Pulmonary artery endothelial cell (primary cell): Measurements from ENCODE around the gene CABP4. TPM values are rescaled to one million over a fixed set of nuclear protein-coding genes. Genes with fewer than 3 reads are reported as not detected.
"Not testable (repeated sequence)": the region's sequence is repeated elsewhere in the genome, so short reads cannot be mapped to it uniquely, and the experiment has no call there.

Experiments used
- DNase-seq: peaks from one replicate; pipeline ENCODE4 v3.0.0-alpha.2; 2011; ENCODE audit warnings: low read depth, low spot score
- total RNA-seq: library from RNA; depleted of rRNA; stranded (reverse); fragments of >200 nt; gene quantifications from 2 replicates; pipeline ENCODE4 v1.2.3, GENCODE V29; 2014

CABP4 gene
- total RNA-seq, 1 donor from 2014 or later: 0.33 TPM

DNA sequence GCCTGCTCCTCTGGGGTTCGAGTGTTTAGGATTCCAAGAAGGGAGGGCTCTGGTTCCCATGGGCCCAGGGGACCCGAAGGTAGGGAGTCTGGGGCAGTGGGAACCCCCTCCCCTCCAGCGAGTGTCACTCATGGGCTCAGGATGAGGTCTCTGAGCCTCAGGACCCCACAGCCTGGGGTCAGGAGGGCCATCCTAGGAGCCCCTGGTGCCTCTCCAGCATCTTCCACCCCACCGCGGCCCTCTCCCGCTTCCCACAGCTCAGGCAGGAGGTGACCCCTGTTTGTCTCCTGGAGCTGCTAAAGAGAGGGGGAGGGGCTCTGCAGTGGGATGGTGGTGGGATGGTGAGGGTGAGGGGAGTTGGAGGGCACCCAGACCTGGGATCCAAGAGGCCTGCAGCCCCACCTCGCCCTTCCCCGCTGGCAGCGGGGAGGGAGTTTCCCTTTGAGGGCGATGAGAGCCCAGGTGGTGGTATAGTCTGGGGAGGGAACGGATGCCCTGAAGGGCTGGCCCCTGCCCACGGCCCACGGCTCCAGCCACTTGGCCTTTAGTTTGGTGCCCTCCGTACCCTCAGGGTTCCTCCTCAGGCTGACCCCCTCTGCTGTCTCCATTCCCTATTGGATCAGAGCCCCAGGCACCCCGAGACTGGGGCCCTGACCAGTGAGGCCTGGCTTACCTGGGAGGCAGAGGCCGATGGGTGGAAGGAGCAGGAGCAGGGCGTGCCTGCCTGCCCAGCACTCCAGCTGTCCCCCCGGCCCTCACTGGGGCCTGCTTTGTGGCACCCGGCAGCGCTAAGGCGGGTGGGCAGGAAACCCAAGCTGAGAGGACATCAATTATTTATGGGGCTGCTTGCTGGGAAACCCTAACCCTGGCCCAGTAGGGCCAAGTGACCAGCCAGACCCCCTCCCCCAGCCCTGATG lies 1.1 kb upstream of the CABP4 start:
- DNase-seq: no peak

DNA sequence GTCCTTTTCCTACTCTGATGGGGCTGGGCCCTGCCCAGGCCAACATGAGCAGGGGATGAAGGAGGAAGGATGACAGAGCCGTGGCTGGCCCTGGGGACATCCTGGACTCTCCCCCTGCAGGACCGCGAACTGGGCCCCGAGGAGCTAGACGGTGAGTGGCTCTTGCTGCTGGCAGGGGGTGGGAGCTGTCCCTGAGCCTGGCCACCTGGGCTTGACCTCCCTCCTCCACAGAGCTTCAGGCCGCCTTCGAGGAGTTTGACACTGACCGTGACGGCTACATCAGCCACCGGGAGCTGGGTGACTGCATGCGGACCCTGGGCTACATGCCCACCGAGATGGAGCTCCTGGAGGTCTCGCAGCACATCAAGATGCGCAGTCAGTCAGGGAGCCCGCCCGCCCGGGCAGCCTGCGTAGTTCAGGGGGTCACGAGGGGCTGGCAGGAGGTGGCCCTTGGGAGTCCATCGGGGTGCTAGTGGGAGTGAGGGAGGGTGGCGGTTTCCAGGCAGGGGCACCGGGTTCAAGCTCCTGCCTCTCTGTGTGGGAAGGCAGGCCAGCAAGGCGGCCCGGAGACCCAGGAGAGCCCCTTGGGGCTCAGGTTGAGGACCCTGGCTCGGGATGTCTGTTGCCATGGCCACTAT lies 1.0 kb downstream of the CABP4 start:
- DNase-seq: no peak

DNA sequence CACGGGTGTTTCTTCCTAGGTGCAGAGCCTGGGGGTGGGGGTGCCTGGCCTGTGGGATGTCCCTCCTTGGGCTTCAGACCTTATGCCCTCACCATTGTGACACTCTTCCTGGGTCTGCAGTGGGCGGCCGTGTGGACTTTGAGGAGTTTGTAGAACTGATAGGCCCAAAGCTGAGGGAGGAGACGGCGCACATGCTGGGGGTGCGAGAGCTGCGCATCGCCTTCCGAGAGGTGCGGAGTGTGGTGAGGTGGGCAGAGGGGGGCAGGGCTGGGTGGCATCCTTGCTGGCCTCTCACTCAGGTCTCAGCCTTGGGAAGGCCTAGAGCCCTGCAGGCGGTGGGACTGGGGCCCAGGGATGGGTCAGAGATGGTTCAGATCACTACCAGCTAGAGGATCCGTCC lies 2.3 kb downstream of the CABP4 start:
- no peak for DNase-seq

DNA sequence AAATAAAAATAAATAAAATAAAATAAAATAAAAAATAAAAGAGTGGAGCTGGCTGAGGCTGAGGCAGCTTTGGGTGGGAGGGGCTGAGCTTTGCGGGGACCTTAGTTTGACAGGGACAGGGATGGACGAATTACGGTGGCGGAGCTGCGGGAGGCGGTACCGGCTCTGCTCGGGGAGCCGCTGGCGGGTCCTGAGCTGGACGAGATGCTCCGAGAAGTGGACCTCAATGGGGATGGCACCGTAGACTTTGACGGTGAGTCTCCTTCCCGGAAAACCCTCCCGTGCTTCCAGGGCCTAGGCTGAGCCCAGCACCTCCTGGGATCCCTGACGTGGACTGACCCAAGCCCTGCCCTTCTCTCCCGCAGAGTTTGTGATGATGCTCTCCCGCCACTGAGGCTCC lies 3.1 kb downstream of the CABP4 start:
- no peak for DNase-seq

DNA sequence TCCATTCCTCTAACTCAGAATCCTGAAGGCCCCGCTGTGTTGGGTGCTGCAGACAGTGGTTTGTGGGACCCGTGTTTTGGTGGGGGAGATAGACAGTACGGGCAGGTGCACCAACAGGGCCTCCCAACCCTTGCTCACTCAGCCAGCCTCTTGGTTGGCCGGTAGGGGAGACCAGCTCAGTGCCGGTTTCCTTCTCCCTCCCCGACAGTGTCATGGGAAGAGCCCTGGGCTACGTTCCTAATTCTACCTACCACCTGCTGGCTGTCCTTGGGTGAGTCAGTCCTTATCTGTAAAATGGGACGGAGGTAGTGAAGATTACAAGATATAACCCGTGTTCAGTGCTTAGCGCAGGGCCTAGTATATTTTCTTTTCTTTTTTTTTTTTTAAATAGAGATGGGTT lies 8.0 kb downstream of the CABP4 start:
- no peak for DNase-seq

DNA sequence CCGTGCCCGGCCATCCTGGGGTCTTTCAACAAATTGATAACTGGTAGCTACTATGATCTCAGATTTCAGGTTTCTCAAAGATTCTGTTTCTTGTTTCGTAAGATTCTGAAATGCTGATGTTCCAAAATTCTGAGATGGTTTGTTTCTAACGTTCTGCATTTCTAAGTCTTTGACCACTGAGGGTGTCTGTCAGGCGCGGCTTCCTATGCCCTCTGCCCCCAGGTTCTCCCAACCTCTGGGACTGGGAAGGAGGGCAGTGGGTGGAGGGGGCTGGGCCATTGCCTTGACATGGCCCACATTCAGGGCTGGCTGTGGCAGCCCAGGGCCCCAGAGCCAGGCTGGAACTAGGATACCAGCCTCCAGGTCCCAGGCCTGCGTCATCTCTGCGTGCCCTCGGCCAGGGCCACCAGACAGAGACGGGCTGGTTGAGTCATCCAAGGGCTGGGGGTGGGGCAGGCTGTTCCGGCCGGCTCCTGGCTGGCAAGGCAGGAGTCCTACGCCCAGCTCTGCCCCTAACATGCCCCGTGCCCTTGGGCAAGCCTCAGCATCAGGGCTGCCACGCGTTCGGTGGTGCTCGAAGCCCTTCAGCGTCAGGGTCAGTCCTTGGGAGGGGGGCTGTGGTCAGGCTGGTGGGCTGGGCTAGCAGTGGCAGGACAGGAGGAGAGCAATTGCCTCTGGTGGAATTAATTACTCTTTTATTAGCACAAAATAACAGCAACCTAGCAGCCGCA lies 8.7 kb downstream of the CABP4 start:
- no peak for DNase-seq

DNA sequence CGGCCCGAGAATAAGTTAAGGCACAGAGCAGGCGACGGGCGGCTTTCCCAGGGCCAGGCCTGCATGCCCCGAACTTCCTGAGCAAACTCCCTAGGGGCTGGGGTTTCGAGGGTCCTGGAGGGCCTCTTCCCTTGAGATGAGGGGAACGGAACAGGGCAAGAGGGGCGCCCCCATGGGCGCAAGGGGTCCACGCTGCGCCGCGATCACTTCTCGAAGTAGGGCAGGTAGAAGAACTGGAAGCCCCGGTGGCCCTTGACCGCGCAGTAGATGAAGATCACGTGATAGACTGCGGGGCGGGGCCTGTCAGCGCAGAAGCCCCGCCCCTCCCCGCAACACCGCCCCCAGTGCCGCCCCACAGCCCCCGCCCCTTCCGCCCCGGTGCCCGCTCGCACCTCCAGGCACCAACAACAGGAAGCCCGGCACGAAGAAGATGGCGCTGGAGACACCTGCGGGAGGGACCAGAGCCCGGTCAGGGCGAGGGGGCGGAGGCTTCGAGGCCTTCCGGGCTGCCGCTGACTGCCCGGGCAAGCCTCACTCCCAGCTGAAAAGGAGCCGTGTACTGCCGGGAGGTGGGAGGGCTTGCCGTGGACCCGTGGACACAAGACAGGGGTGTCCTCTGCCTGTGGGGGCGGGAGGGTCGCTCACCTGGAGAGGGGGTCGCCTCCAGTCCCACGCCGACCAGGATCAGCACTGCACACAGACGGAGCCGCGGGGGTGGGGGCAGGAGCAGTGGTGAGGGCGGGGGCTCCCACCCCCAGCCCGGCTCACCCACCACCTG lies 9.4 kb downstream of the CABP4 start:
- DNase-seq: peak; percentile 33

DNA sequence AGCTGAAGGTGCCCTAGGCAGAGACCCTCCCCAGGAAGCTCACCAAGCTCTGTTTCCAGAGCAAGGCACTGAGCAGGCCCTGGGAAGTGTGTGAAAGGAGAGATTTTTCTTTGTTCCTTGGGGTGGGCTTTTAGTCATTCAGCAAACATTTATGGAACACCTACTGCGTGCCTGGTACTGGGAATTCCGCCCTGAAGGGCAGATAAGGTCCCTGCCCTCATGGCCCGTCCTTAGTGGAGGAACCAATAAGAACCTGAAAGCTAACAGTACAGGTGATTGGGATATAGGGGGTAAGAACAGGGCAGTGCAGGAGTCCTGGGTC lies 10.0 kb downstream of the CABP4 start:
- no peak for DNase-seq

DNA sequence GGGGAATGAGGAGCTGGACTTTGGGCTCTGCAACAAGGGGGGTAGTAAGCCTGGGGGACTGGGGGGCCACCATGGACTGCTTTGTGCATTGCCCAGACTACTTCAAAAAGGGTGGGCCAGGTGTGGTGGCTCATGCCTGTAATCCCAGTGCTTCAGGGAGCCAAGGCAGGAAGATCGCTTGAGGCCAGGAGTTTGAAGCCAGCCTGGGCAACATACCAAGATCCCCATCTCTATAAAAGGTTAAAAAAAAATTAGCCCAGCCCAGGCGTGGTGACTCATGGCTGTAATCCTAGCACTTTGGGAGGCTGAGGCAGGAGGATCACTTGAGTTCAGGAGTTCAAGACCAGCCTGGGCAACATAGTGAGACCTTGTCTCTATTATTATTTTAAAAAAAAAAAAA lies 10.4 kb downstream of the CABP4 start:
- not testable (repeated sequence) for DNase-seq

DNA sequence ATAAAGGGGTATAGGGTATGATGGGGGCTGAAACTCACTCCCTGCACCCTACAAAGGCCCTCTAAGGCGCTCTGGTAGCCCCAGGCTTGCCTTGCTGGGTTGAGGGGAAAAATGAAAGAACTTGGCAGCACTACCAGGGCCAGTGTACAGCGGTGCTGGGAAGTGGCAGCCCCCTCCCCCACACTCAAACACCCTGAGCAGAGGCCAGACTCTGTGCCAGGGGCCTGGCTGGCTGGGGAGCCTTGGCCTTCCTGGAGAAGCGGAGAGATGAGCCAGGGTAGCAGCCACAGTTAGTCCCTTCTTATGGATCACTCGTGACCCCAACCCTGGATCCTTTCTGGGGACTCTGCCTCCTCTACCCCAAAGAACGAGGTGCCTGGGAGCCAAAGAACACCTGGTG lies 11.2 kb downstream of the CABP4 start:
- no peak for DNase-seq

DNA sequence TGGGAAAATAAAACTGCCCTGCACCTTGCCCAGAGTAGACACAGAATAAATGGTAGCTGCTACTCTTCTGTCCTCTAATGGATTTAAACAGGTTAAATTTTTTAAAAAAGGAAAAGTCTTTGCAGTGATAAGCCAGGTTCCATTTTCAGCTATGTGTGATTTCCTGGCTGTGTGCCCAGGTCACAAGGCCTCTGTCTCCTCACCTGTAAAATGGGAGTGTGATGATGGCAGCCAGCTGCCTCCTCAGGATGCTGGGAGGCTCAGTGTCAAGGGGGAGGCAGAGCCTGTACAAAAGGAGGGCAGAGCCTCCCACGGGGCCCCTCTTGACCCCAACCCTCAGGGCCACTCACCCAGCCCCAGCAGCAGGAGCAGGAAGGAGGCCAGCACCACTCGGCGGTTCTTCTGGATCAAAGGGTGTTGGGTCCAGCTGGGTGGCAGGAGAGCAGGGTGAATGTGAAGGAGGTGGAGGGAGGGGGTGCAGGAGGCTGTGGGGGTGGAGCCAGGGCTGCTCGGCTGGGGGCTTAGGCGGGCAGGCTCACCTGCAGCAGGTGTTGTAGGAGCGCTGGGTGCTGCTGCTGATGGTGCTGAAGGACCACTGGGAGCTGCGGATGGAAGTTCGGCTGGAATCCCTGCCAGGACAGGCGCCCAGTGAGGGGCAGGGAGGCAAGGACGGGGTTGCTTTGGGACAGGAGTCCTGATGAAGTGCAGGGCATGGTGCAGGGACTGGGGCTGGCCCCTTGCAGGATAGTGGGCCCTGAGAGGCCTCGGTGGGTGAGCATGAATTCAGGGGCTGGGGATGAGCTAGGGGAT lies 12.0 kb downstream of the CABP4 start:
- DNase-seq: no peak

DNA sequence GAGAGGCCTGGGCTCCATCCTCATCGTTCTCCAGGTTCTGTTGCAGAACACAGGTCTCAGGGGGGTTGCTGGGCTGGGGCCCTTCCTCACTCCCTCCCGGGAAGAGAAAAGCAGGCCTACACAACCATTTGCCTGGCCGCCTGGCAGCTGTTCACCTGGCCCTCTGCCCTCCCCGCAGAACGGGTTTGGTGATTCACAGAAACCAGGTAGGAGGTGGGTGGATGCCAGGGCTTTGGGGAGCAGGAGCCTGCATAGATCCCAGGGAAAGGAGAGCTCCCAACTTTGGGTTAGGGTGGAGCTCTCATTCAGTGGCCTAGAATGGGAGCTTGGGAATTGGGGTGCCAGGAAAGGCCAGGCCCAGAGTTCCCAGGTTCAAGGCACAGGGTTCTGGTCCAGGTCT lies 12.9 kb downstream of the CABP4 start:
- no peak for DNase-seq

DNA sequence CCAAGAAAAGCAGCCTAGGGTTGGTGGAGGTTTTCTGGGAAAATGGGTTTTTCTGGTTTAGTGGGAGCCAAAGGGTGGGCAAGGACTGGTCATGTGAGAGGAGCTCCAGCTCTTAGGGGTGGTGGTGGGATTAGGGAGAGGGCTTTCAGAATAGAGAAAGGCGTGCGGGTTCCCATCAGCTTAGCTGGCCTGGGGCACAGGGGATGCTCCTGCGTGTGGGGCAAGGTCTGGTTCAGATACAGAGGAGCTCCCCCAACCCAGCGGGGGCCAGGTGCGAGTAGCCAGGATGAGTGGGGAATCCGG lies 13.3 kb downstream of the CABP4 start:
- no peak for DNase-seq

DNA sequence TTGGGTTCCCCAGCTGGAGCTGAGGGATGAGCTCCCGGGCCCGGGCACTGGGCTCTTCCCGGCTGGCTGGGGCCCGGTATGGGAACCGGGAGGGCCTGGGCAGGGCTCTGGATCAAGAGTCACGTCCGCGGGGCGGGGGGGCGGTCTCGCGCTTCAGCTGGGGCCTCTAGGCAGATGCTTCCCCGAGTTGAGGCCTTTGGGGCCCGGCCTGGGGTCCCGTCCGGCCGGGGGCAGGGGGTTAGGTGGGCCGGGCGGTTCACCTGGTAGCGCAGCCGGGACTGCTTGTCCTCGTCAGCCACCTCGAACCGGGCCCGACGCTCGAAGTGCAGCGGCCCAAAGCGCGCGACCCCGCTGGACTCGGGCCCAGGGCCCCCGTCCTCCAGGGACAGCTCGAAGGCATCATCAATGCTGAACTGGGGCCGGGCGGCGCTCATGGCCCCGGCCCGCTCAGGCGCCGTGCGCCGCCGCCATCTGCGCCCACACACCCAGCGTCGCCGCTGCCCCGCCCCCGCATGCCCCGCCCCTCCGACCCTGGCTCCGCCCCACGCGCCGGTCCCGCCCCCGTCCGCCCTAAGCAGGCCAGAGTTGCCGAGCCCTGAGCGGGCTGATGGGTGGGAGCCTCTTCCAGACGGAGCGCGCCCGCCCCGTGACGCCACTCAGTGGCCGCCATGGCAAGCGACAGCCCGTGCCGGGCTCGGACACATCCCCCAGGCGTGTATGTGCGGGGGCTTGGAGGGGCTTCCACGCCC lies 13.8 kb downstream of the CABP4 start, which contains the start of gene TMEM134:
TSS of gene TMEM134 (minus strand) at position 493 of the 749 bp plus-strand sequence. CDS start at position 434, 59 bp downstream.
- peak; percentile 73 for DNase-seq

DNA sequence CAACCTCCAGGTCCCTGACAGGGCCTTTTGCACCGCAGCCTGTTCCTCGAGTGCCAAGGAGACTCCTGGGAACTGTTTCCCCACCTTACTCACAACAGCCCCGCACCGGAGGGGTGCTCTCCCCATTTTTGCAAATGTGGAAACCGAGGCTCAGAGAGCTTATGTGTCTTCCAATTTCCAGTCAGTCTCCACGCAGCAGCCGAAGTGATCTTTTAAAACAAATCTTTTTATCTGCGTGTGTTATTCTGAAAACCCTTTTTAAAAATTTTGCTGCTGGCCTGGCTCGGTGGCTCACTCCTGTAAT lies 14.3 kb downstream of the CABP4 start:
- DNase-seq: no peak

DNA sequence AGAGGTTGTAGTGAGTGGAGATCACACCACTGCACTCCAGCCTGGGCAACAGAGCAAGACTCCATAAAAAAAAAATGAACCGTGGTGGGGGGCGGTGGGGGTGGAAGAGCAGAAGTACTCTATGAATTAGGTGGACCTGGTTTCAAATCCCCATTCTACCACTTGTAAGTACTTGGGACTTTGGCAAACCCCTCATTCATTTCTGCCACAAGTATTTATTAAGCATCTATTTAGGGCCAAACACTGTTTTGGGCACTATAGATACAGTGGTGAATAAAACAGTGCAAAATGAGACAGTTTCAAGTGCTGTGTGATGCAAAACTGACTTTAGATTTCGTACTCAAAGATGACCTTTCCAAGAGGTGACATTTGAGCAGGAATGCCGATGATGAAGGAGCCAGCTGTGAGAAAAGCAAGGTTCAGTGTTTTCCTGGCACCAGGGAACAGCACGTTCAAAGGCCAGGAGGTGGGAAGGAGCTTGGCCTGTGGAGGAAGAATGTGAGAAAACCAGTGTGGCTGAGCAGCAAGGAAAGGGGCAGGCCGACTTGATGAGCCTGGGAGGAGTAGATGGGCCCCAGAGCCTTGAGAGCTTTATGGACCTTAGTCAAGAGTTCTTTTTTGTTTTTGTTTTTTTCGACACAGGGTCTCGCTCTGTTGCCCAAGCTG lies 15.3 kb downstream of the CABP4 start:
- no peak for DNase-seq

DNA sequence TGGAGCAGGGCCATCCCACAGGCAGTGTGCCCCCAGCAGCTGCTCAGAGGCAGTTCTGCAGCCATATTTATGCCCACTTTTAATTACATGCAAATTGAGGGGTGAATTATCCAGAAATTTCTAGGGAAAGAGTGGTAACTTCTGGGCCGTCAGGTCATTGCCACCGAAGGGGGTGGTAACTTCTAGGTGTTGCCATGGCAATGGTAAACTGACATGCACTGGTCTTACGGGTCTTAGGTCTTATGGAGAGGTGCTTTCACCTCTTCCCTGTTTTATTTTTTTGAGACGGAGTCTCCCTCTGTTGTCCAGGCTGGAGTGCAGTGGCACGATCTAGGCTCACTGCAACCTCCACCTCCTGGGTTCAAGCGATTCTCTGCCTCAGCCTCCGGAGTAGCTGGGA lies 17.7 kb downstream of the CABP4 start:
- DNase-seq: no peak

DNA sequence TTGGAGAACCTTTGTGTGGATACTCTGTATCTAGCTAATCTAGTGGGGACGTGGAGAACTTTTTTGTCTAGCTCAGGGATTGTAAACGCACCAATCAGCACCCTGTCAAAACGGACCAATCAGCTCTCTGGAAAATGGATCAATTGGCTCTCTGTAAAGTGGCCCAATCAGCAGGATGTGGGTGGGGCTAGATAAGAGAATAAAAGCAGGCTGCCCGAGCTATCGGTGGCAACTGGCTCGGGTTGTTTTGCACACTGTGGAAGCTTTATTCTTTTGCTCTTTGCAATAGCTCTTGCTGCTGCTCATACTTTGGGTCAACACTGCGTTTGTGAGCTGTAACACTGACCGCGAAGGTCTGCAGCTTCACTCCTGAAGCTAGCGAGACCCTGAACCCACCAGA lies 21.5 kb downstream of the CABP4 start:
- not testable (repeated sequence) for DNase-seq

DNA sequence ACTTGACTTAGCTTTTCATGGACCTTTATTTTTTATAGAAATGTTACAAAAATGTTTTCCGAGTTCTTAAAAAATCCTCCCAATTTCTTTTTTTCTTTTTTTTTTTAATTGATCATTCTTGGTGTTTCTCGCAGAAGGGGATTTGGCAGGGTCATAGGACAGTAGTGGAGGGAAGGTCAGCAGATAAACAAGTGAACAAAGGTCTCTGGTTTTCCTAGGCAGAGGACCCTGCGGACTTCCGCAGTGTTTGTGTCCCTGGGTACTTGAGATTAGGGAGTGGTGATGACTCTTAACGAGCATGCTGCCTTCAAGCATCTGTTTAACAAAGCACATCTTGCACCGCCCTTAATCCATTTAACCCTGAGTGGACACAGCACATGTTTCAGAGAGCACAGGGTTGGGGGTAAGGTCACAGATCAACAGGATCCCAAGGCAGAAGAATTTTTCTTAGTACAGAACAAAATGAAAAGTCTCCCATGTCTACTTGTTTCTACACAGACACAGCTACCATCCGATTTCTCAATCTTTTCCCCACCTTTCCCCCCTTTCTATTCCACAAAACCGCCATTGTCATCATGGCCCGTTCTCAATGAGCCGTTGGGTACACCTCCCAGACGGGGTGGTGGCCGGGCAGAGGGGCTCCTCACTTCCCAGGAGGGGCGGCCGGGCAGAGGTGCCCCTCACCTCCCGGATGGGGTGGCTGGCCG lies 22.3 kb downstream of the CABP4 start:
- not testable (repeated sequence) for DNase-seq
